Central memory CD4-positive, alpha-beta T cell (primary cell): ENCODE measurements around the gene GLP2R.
"Not testable (repeated sequence)": the region's sequence is repeated elsewhere in the genome, so short reads cannot be mapped to it uniquely, and the experiment has no call there.

Source experiments
- DNase-seq: peaks from one replicate; pipeline ENCODE4 v3.0.0; 2022

Gene GLP2R

DNA sequence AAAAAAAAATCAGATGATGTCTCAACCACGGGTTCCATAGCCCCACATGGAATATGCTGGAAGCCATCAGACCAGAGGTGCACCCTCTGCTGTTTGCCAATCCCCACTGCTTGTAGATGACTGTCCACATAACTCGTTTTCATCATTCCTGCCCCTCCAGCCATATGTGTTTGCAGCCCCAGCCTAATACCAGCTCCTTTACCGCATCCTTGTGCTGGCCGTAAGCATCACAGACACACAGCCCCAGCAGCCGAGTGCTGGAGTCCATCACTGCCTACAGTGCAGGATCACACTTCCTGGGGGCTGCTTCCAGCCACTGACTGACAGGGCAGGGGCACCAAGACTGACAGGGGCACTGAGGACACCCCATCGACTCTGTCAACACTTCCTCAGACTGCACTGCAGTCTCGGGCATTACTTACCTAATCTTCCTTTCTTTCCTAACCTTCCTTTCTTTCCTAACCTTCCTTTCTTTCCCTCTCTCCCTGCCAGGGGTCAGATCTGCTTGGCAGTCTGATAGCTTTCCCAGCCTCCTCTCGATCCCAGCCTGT, 74.4 kb downstream of the GLP2R start:
- DNase-seq = no peak

DNA sequence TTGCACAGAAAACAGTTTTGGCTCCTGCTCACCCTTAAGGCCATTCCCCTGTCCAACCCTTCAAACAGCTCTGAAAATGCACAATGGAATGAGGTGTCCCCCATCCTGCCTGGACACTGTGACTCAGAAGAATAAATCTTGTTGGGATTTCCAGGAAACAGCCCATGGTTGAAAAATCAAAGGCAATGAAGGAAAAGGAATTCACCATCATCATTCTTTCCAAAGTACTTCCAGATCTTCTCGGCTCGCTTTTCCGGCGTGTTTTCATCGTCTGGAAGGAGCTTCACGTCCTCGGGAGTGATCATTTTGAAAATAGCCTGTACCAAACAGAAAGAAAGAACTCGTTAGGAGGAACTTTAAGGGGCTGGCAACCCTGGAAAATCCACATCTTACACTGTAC, 75.1 kb downstream of the GLP2R start:
- no peak for DNase-seq

DNA sequence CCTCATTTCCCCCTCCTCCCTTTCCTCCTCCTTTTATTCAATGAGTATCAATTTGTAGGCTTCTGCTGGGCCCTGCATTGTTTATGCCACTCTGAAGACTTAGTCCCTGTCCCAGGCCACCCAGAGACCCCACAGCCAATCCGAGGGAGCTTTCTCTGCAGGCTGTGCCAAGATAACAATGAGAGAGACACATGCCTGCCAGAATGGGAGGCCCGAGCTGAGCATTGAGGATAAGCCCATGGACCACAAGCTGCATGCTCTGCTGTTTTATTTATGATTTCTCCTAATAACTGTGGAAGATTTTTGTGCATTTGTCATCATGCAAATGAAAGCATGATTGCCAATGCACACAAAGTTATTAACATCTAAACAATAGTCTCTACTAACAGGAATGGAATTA, 76.4 kb downstream of the GLP2R start:
- DNase-seq = no peak

DNA sequence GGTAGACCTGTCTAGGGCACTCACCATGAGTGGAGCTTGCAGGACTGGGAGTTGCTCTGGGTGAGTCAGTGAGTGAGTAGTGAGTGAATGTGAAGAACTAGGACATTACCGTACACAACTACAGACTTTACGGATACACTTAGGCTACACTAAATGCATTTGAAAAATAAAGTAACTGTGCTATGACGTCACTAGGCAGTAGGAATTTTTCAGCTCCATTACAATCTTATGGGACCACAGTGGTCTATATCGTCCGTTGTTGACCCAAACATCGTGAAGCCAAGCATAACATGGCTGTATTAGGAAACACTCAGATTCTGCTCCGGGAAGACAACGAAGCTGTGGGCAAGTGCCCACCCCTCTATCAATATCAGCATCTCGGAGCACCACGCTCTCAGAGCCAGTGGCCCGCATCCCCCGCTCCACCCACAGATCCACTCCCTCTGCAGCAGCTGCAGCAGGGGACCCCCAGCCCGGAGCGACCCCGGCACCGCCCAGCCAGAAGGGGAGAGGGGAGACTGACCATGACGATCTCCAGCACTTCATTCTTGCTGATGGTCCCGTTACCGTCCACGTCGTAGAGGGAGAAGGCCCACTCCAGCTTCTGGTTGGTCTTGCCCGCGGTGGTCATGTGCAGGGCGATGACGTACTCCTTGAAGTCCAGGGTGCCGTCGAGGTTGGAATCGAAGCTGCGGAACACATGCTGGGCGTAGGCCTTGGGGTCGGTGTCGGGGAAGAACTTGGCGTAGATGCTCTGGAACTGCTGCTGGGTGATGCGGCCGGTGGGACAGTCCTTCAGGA, 78.8 kb downstream of the GLP2R start:
- DNase-seq = no peak

DNA sequence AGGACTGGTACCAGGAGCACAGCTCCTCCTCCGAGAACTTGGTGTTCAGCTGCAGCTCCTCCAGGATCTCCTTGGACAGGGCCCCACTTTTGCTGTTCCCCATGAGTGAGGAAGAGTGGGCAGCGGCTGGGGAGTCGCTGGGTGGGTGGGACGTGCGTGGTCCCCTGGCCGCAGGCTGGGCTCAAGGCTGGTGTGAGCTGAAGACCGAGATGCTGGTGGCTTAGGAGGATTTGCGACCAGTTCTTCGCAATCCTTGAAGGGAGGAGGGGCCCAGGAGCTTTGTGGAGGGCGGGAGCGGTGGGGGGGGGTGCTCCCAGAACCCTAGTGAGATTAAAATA, 79.3 kb downstream of the GLP2R start, which contains the start of gene RCVRN:
Gene RCVRN, minus strand, starts transcription at position 194 of the 338 bp plus-strand sequence. Its CDS starts 91 bp downstream, at position 103.
- DNase-seq = no peak

DNA sequence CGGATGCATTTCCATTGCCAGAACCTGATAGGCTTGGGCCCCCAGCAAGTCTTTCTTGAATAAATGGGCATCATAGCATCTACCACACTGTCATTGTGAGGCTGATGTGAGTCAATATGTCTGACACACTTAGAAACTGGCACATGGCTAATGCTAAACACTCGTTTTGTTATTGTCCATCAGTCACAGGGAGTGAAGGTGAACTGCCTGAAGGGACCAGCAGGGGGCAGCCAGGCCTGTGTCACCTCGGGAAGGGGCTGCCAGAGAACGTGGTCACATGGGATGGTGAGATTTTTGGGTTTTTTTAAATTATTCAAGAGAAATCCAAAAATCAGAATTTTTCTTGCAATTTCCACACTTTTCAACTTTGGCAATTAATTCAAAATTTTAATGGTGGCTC, 80.2 kb downstream of the GLP2R start:
- no peak for DNase-seq

DNA sequence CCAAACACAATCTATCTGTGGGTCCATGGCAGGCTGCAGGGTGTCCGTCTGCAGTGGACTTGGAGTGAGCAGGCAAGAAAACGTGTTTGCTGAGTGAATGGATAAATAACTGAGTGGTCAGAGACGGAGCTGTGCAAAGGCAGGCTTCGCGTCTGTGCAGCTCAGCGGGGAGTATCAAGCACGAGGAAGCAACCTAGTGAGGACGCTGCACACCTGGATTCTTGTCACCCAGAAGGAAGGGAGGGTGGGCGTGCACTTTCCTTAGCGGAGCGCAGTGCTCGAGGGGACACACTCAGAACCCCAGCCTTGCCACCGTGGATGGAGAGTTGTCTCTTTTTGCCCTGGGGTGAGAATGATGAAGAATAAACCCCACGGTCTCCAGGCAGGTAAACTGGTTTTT, 80.9 kb downstream of the GLP2R start:
- no peak for DNase-seq

DNA sequence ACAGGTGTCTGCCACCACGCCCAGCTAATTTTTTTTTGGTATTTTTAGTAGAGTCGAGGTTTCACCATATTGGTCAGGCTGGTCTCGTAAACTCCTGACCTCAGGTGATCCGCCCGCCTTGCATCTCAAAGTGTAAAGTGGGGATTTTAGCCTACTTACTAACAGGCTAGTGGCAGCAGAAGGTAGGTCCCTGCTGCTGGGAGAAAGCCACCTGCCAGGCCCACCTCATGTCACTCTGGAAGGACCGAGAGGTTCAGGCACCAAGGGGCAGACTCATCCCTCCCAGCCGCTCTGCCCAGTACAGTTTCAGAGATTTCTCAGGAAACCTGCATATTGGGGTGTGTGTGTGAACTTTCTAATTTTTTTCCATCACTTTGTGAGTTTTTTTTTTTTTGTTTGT, 81.4 kb downstream of the GLP2R start:
- no peak for DNase-seq

DNA sequence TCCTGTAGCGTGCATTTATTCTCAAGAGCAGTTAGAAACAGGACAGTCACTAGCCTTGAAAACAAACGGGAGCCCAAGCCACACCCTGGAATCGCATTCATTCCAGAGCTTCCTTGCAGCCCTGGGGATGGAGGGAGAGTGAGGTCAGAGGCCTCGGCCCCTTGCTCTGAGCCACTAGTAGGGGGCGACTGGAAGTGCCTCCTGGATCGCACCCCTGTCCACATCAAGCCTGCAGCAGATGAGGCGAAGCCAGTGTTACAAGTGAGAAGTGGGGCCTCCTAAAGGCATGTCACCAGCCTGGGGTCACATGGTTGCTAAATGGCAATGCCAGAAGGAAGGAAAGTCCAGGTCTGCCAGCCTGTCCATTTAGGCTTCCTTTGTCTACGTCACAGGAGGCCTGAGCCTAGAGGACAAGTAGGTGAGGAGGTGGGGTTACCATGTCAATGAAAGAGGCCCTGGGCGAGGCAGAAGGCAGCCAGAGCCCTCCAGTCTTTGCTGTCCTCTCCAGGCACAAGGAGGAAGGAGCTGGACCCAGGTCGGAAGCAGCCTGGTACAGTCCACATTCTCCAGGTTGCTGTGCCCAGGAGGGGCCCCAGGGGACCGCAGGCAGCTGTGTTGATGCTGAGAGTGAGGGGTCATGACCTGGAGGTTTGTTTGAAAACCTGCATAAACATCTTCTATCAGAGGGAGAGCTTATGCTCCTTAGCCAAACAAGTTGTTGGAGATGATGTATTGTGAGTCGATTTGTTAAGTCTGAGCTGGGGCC, 82.3 kb downstream of the GLP2R start:
- no peak for DNase-seq

DNA sequence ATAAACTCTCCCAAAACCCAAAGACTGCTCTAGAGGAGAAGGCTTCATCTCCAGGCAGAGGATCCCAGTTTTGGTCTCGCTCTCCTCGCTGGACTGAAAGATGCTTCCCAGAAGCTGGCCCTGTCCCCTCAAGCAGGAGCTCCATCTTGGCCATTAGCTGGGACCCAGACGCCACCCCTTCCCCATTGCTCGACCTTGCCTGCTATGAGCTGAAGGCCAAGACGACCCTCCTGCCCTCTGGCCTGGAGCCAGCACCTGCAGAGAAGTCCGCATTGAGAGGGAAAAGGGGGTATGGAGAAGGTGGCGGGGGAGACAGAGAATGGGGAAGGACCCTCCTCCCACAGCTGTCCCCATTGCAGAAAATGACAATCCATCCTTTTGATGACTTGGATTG, 82.9 kb downstream of the GLP2R start:
- DNase-seq = no peak

DNA sequence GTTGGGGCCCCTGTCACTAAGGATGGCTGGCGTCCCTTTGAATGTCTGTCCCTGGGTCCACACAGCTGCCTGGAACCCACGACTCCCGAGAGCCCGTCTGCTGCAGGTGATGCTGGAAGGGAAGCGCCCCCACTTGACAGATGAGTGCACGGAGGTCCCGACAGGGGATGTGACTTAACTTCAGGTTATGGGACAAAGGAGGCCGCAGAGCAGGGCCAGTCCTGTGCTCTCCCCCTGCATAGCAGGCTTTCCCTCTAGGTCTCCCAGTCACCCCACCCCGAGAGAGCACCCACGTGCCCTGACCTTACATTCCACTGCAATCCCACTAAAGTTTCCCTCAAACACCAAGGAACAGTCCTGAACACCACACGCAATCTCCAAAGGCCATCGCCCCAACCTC, 85.4 kb downstream of the GLP2R start:
- no peak for DNase-seq

DNA sequence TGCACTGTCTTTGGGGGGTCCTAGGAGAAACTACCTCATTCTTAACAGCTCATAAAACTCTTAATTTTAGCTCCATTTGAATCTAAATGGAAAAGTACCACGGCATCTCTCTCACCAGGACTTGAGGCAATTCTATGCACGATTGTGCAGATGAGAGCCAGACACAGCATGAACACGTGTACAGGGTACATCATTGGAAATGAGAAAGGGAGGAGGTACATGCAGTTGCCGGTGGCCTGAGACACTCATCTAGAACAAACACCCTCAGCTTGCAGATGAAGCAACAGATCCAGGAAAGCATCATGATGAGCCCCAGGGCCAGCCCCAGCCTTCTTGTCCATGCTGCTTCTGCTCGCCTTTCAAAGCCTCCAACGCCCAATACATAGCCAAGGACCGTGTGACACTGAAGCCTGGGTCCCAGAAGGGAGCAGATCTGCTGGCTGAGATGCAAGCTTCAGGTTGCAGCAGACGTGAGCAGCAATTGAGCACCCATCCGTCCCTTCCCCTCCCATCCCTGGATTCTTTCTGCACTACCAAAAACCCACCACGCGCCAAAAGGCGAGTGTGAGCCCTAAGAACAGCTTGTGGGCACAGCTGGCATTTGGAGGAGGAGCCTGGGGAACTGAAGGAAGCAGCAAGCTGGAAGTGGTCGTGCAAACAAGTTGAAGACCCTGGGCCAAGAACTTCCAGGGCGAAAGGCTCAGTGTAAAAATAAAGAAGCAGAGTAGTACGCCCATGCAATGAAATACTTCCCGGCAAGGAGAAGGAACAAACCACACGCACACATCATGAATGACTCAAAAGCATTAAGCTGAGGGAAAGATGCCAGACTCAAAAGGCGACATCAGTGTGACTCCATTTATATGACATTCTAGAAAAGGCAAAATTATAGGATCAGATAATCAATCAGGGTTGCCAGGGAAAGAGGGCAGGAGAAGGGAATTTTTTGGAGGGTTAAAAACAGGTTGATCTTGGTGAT, 86.7 kb downstream of the GLP2R start:
- no peak for DNase-seq

DNA sequence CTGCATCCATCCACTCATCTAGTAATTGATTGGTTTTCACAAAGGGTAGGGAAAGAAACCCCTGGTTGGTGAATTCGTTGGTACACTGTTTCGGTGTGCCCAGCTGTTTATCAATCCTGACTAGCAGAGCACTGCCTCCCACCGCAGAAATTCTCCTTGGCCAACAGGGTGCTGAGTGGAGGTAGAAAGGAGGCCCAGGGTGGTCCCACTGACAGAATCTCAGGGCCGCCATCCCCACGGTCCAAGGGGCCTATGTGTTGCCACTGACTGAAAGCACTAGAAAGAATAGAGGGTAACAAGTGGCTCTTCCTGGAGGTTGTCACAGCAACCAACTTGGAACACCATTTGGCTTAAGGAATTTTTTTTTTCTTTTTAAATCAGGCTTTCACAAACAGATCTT, 87.8 kb downstream of the GLP2R start:
- DNase-seq = no peak

DNA sequence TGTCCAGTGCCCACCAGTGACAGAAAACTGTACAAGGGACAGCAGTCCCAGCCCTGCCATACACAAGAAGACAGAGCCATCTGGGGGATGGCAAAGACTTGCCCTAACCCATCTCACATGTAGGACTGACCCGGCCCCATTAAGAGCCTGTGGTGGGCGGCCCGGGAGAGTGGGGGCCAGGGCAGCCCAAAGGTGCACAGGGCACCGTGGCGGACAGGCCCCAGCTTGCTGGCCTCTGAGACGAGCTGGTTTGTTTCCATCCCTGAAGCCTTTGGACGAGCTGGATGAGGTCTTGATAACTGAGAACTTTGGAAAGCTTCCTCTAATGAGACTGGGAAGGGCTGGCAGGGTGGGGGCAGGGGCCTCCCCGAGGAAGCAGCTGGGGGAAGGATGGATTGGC, 90.4 kb downstream of the GLP2R start:
- no peak for DNase-seq

DNA sequence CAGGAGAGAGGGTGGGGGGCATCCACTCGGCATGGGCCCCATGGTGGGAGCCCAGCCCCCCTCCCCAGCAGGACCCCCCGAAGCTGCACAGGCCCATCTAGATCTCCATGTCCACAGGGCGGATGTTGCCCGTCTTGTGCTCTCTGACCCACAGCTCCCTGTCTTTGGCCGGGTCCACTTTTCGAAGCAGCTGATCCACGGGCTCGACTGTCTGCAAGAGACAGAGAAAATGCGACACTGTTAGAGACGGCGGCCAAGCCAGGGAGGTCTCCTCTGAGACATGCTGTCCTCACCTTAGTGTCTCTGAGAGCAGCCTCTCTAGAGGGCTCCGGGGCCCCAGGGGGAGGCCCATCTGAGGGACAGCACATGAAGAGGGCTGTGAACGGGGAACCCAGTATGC, 91.4 kb downstream of the GLP2R start:
- no peak for DNase-seq

DNA sequence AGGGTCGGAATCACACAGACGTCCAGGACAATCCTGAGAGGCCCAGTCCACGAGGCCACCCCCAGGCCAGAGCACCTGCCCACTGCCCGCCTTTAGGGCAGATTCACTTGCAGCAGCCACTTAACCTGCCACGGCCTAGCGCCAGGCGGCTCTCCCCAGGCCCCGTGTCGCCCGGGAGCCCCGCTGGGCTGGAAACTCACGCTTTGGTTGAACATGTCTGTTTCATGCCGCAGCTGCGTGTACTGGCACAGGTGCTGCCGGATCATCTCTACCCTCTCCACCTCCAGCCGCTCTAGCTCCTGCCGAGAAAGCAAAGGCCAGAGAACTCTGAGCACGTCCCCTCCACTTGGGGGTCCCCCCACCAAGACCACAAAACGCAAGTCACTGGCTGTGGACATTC, 92.1 kb downstream of the GLP2R start:
- no peak for DNase-seq

DNA sequence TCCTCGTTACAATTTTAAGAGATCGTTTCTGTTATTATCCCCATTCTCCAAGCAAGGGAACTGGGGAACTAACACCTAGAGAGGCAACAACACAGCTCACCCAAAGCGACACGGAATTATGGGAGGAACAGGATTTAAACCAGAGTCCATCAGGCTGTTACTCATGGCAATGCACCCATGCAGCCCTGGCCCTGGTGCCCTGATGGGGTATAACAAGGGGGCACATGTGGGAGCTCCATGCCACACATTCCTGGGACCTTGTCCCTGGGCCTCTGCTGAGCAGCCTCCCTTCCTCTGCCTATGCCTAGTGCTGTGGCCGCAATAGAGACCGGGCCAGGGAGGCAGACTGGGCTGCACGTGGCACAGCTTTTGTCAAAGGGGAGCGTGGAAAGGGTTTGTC, 92.6 kb downstream of the GLP2R start:
- DNase-seq = no peak

DNA sequence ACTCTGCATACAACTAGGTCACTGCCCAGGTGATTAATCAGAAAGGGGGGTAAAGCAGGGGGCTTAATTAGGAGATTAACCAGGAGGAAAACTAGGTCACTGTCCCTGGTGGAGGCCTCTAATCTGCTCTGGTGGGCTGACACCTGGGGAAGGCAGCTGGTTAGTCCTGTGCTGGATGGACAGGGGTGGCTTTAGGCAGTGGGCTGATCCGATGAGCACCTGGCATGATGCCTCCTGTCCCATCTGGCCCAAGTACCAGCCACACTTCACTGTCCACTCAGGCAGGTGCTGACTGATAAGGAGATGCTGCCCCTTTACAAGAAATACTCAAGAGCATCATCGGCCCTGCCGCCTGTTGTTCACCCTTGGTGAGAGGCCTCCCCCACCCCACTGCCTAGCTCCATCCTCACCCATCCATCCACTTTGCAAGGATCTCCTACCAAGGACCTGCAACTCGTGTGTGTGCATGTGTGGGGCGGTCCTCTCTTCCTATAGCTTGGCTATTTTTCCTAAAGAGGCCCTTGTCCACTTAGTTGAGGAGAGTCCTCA, 93.2 kb downstream of the GLP2R start:
- DNase-seq = no peak

DNA sequence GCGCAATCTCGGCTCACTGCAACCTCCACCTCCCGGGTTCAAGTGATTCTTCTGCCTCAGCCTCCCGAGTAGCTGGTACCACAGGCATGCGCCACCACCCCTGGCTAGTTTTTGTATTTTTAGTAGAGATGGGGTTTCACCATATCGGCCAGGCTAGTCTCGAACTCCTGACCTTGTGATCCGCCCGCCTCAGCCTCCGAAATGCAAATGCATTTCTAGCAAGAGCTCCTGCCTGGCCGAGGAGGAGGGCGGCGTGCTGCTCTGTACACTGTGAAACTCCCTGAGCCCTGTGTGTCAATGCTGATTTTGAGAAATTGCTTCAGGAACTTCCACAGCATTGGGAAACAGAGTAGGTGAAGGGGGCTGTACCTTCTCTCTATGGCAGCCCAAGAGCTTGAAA, 95.5 kb downstream of the GLP2R start:
- not testable (repeated sequence) for DNase-seq

DNA sequence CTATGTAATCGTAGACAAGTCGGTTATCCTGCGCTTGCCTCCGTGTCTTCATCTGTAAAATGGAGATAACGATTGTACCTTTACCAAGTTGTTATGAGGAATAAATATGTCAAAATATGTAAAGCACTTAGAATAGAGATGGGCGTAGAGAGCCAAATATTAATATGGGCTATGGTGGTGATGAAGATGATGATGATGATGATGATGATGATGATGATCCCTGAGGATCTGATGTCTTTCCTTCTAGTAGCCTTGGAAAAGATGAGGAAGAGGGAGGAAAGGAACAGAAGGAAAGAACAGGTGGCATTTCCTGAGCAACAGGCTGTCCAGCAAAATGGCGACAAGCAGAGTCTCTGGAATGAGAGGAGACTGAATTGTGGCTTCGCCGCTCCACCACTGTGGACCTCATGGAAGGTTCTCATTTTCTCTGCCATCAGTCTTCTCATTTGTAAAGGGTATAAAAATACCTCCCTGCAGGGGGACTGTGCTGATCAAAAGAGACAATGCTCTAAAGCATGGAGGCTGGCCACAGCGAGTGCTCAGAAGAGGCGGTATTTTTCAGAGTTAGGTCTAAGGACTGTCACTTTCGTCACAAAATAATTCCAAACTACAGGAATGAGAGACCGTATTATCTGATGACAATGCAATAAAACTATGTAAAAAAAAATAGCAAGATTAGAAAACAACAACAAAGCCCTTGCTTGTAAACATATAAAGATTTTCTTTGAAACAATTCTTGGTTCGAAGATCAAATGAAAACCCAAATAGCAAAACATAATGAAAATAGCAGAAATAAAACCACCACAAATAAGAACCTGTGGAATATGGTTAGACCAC, 96.5 kb downstream of the GLP2R start:
- no peak for DNase-seq

DNA sequence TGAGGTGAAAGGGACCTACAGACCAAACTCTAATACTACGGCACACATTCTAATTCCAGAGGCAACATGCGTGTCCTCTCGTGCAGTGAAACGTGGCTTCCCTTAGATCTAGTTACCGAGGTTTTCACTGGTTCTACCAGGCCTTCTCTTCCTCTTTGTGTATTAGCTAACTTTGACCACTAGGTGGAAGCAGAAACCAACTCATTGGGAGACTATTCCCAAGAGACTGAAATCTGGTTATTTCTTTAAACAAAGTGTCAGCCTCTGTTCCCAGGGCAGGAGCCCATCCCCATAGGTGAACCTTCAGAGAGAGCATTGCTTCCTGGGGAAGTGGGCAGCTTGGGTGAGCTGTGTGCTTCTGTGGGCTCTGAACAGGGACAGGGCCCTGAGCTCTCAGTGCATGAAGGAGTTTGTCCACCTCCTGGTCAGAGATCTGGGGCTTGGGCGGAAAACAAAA, 99.0 kb downstream of the GLP2R start:
- DNase-seq = peak; percentile 16

DNA sequence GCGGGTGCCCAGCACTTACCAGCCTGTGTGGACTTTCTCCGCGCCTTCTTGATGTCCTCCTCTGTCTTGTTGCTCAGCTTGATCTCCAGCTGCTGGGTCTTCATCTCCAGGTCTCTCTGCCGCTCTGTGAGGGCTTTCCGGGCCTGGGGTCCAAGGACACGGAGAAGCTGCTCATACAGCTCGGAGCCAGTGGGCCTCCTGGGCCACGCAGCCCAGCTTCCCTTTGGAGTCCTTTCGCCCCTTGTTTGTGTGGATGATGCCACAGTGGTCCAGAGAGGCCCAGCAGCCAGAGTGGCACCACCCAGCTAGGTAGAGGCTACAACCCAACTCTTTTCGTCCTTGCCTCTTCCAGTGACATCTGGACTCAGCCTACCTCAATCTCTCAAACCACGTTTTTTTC, 99.7 kb downstream of the GLP2R start:
- DNase-seq = no peak
